HEK293T (cell line): ENCODE results near the gene TBX2.
"Not testable (repeated sequence)": the region's sequence is repeated elsewhere in the genome, so short reads cannot be mapped to it uniquely, and the experiment has no call there.

Experiments
- BHLHE40 ChIP-seq: fragments of 450-650 bp; IDR thresholded peaks from 2 replicates; pipeline ENCODE4 v1.6.1; 2016; ENCODE audit warnings: mild to moderate bottlenecking, moderate library complexity, borderline replicate concordance
- ELF4 ChIP-seq: fragments of 450-650 bp; IDR thresholded peaks from 2 replicates; pipeline ENCODE4 v1.6.1; 2017; ENCODE audit warnings: antibody characterized with exemption
- FOXA1 ChIP-seq: fragments of 450-650 bp; IDR thresholded peaks from 2 replicates; pipeline ENCODE4 v1.6.1; 2016; ENCODE audit warnings: mild to moderate bottlenecking
- FOXM1 ChIP-seq: fragments of 450-650 bp; IDR thresholded peaks from 2 replicates; pipeline ENCODE4 v1.6.1; 2017; ENCODE audit warnings: mild to moderate bottlenecking, borderline replicate concordance
- HDGF ChIP-seq: fragments of 450-650 bp; IDR thresholded peaks from 2 replicates; pipeline ENCODE4 v1.6.1; 2017; ENCODE audit warnings: antibody characterized with exemption, borderline replicate concordance
- L3MBTL2 ChIP-seq: fragments of 450-650 bp; conservative IDR thresholded peaks from 2 replicates; pipeline ENCODE4 v1.6.1; 2016; ENCODE audit warnings: mild to moderate bottlenecking
- NFRKB ChIP-seq: fragments of 450-650 bp; IDR thresholded peaks from 2 replicates; pipeline ENCODE4 v1.6.1; 2016; ENCODE audit warnings: mild to moderate bottlenecking, moderate library complexity
- PKNOX1 ChIP-seq: fragments of 450-650 bp; IDR thresholded peaks from 2 replicates; pipeline ENCODE4 v1.6.1; 2016
- SP1 ChIP-seq: fragments of 450-650 bp; IDR thresholded peaks from 2 replicates; pipeline ENCODE4 v1.6.1; 2017
- SUZ12 ChIP-seq: fragments of 450-650 bp; IDR thresholded peaks from 2 replicates; pipeline ENCODE4 v1.6.1; 2016; ENCODE audit warnings: mild to moderate bottlenecking
- TARDBP ChIP-seq: fragments of 450-650 bp; IDR thresholded peaks from 2 replicates; pipeline ENCODE4 v1.6.1; 2016
- ZNF384 ChIP-seq: fragments of 450-650 bp; IDR thresholded peaks from 2 replicates; pipeline ENCODE4 v1.6.1; 2016

- TF ChIP-seq ZNF384, FOXA1, FOXM1, SP1, BHLHE40, NFRKB, HDGF, TARDBP, SUZ12, ELF4, PKNOX1, L3MBTL2: not testable (repeated sequence)
These were observed 42.6 kb upstream of the TBX2 start for GRCh38 chr17:61357061-61357460.
